Suprapubic skin (tissue), 4 donors: ENCODE results near the gene GBX2.

Experiments
- EP300 ChIP-seq: sonication (generic); formaldehyde crosslinking; IDR thresholded peaks from one replicate; pipeline ENCODE4 v1.6.1; 2017; ENCODE audit warnings: antibody characterized with exemption
- POLR2A ChIP-seq, 2 donors: fragments of 450-650 bp; IDR thresholded peaks; one replicate each; pipeline ENCODE4 v1.6.1; 2017; ENCODE audit warnings: antibody characterized with exemption in 2 of 2, mild to moderate bottlenecking in 2 of 2, moderate library complexity in 2 of 2
- POLR2AphosphoS5 ChIP-seq, 3 donors: sonication (generic); formaldehyde crosslinking; IDR thresholded peaks; one replicate each; pipeline ENCODE4 v1.6.1; 2017; ENCODE audit warnings: antibody characterized with exemption in 3 of 3

GRCh38 chr2:236210536-236210935 is 42.4 kb upstream of the GBX2 start:
- TF ChIP-seq POLR2A (IDR thresholded peaks at IDR 0.05): no peak
- TF ChIP-seq EP300: no peak
- TF ChIP-seq POLR2AphosphoS5 (IDR thresholded peaks at IDR 0.05): no peak
